Measurements from ENCODE around the gene ANO3.
A peak's percentile ranks its signal among the peaks of the same experiment; 100 is the strongest.

The ANO3 gene

DNA sequence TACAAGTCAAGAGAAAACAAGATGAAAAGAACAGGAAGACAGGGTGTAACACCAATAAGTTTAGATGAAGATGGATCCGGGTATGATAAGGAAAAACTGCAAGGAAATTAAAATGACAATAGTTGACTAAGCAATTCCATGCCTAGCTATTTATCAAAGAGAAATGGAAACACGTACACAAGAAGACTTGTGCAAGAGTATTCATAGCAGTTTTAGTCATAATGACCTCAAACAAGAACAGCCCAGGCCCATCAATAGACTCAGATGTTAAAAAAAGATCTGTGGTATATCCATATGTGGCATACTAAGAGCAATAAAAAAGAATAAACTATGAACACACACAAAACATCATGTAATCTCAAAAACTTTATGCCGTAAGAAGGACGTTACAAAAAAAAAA, 356.8 kb downstream of the ANO3 start:
- Histone ChIP-seq H4K8ac (ENCODE audit: low read depth, low read length) (no peak overlapping the region), H2AK5ac (ENCODE audit: low read length) (no peak overlapping the region), H3K9me3 (ENCODE audit: insufficient read depth, low read depth, low read length) (no peaks in the 10 kb centered on the region), H2AFZ (ENCODE audit: insufficient read depth, low read length, poor library complexity) (no peak overlapping the region), H2BK5ac (ENCODE audit: low read depth, low read length, poor library complexity) (no peak overlapping the region), H2BK12ac (ENCODE audit: low read length) (no peak overlapping the region), H4K91ac (ENCODE audit: low read depth, low read length) (no peak overlapping the region), H3K79me2 (ENCODE audit: control insufficient read depth, insufficient read depth, low read length, poor library complexity) (no peaks in the 10 kb centered on the region), H3K4me3 (ENCODE audit: low read depth, low read length) (no peak overlapping the region), H2BK120ac (ENCODE audit: insufficient read depth, low read length, poor library complexity) (no peak overlapping the region), H3K9ac (ENCODE audit: low read length) (no peak overlapping the region), H3K4me2 (ENCODE audit: low read length) (no peak overlapping the region), H4K12ac (ENCODE audit: low read depth, low read length) (no peak overlapping the region), H3K4ac (ENCODE audit: low read depth, low read length) (no peak overlapping the region), H3K79me1 (ENCODE audit: low read length) (no peaks in the 10 kb centered on the region), H3K14ac (ENCODE audit: low read length) (no peak overlapping the region), H3K4me1 (ENCODE audit: control insufficient read depth in 1 of 2, insufficient read depth in 2 of 2, low read length in 2 of 2) (no peaks in the 10 kb centered on the region), H3K23ac (ENCODE audit: low read length) (no peak overlapping the region), H3K27me3 (ENCODE audit: insufficient read depth, low read length) (no peaks in the 10 kb centered on the region), H3K27ac (ENCODE audit: low read depth, low read length) (no peak overlapping the region), H3K36me3 (ENCODE audit: control insufficient read depth in 1 of 2, insufficient read depth in 2 of 2, low read length in 2 of 2) (no peaks in the 10 kb centered on the region), H3K18ac (ENCODE audit: low read length) (no peak overlapping the region)
- peak in 1 of 2 donors; percentile 35 for DNase-seq
- WGBS (ENCODE audit: extremely low coverage, insufficient coverage, insufficient read length), result no CpG with 5 or more reads among the region's 4 CpGs

DNA sequence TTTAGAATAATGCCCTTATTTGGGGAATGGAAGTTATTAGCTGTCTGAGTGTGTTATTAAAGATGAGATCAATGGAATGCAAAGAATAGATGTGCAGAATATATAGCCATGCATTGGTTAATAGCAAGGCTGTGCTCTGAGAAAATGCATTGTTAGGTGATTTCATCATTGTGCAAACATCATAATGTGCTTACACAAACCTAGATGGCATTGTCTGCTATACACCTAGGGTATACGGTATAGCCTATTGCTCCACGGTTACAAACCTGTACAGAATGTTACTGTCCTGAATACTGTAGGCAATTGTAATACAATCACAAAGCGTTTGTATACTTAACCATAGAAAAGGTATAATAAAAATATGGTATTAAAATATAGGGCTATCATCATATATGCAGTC, 364.4 kb downstream of the ANO3 start:
- no peak overlapping the region for H2AK5ac ChIP-seq (ENCODE audit: low read length)
- H4K8ac ChIP-seq (ENCODE audit: low read depth, low read length), result no peak overlapping the region
- no peak overlapping the region for H4K12ac ChIP-seq (ENCODE audit: low read depth, low read length)
- peak in 1 of 2 donors; percentile 13 for DNase-seq
- no peak overlapping the region for H2BK120ac ChIP-seq (ENCODE audit: insufficient read depth, low read length, poor library complexity)
- no peak overlapping the region for H2AFZ ChIP-seq (ENCODE audit: insufficient read depth, low read length, poor library complexity)
- H3K79me1 ChIP-seq (ENCODE audit: low read length), result no peaks in the 10 kb centered on the region
- no peak overlapping the region for H3K9ac ChIP-seq (ENCODE audit: low read length)
- no peak overlapping the region for H3K4me3 ChIP-seq (ENCODE audit: low read depth, low read length)
- no peak overlapping the region for H4K91ac ChIP-seq (ENCODE audit: low read depth, low read length)
- H3K27me3 ChIP-seq (ENCODE audit: insufficient read depth, low read length), result no peaks in the 10 kb centered on the region
- H3K23ac ChIP-seq (ENCODE audit: low read length), result no peak overlapping the region
- no peak overlapping the region for H3K14ac ChIP-seq (ENCODE audit: low read length)
- H3K18ac ChIP-seq (ENCODE audit: low read length), result no peak overlapping the region
- no peaks in the 10 kb centered on the region for H3K79me2 ChIP-seq (ENCODE audit: control insufficient read depth, insufficient read depth, low read length, poor library complexity)
- no peak overlapping the region for H3K4ac ChIP-seq (ENCODE audit: low read depth, low read length)
- no peak overlapping the region for H3K4me2 ChIP-seq (ENCODE audit: low read length)
- no peak overlapping the region for H2BK12ac ChIP-seq (ENCODE audit: low read length)
- no peaks in the 10 kb centered on the region for H3K9me3 ChIP-seq (ENCODE audit: insufficient read depth, low read depth, low read length)
- no peak overlapping the region for H3K27ac ChIP-seq (ENCODE audit: low read depth, low read length)
- no CpG with 5 or more reads among the region's 3 CpGs for WGBS (ENCODE audit: extremely low coverage, insufficient coverage, insufficient read length)
- no peaks in the 10 kb centered on the region for H3K4me1 ChIP-seq (ENCODE audit: control insufficient read depth in 1 of 2, insufficient read depth in 2 of 2, low read length in 2 of 2)
- H3K36me3 ChIP-seq (ENCODE audit: control insufficient read depth in 1 of 2, insufficient read depth in 2 of 2, low read length in 2 of 2), result no peaks in the 10 kb centered on the region
- H2BK5ac ChIP-seq (ENCODE audit: low read depth, low read length, poor library complexity), result no peak overlapping the region

DNA sequence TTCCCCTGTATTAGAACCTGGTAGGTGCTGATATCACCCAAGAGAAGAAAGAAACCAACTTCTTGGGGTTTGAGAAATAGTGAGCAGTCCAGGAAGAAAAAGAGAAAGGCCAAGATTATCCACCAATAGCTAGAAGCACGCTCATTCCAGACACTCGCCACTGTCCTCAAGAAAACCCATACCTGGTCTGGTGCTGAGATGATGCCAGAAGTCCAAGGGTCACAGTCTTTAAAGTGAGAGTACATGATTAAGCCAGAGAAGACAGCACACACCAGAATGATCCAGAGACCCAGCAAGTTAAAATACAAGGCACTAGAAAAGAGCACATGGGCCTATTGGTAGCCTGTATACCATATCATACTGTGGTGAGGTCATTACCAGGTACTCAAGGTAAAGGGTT, 366.3 kb downstream of the ANO3 start:
- Histone ChIP-seq H3K27me3 (ENCODE audit: insufficient read depth, low read length) (no peaks in the 10 kb centered on the region), H2BK5ac (ENCODE audit: low read depth, low read length, poor library complexity) (no peak overlapping the region), H3K18ac (ENCODE audit: low read length) (no peak overlapping the region), H3K27ac (ENCODE audit: low read depth, low read length) (no peak overlapping the region), H2AK5ac (ENCODE audit: low read length) (no peak overlapping the region), H4K91ac (ENCODE audit: low read depth, low read length) (no peak overlapping the region), H2BK120ac (ENCODE audit: insufficient read depth, low read length, poor library complexity) (no peak overlapping the region), H3K4me1 (ENCODE audit: control insufficient read depth in 1 of 2, insufficient read depth in 2 of 2, low read length in 2 of 2) (no peaks in the 10 kb centered on the region), H2AFZ (ENCODE audit: insufficient read depth, low read length, poor library complexity) (no peak overlapping the region), H2BK12ac (ENCODE audit: low read length) (no peak overlapping the region), H4K12ac (ENCODE audit: low read depth, low read length) (no peak overlapping the region), H3K9ac (ENCODE audit: low read length) (no peak overlapping the region), H3K9me3 (ENCODE audit: insufficient read depth, low read depth, low read length) (no peaks in the 10 kb centered on the region), H3K4me2 (ENCODE audit: low read length) (no peak overlapping the region), H3K14ac (ENCODE audit: low read length) (no peak overlapping the region), H3K23ac (ENCODE audit: low read length) (no peak overlapping the region), H3K4me3 (ENCODE audit: low read depth, low read length) (no peak overlapping the region), H3K36me3 (ENCODE audit: control insufficient read depth in 1 of 2, insufficient read depth in 2 of 2, low read length in 2 of 2) (no peaks in the 10 kb centered on the region), H4K8ac (ENCODE audit: low read depth, low read length) (no peak overlapping the region), H3K79me2 (ENCODE audit: control insufficient read depth, insufficient read depth, low read length, poor library complexity) (no peaks in the 10 kb centered on the region), H3K4ac (ENCODE audit: low read depth, low read length) (no peak overlapping the region), H3K79me1 (ENCODE audit: low read length) (no peaks in the 10 kb centered on the region)
- DNase-seq, result no peak
- WGBS (ENCODE audit: extremely low coverage, insufficient coverage, insufficient read length), result no CpG with 5 or more reads among the region's 2 CpGs

DNA sequence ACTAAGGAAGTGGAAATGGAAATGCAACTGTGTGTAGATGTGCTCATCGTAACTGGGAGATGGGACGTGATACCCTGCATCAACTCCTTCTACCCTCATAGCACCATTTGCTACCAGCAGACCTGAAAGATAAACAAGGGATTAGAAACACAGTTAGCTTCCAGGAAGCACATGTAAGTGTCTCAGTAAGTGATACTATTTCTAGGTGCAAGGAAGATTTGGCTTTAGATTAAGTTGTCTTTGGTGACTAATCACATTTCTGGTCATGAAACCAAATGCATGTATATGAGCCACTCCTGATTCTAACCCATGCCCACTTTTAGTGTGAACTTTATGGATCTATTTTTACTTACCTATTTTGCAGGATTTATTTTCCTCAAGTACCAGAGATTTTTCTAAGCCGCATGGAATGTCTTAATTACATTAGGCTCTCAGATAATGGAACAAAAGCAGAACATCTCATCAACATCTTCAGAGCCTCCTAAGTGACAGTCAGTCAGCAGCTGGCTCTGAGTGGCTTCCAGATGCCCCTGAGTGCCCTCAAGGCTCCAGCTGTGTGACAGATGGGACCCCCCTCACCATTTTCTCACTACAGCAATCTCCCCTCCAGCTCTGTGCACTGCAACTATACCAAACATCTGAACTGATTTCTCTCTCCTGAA, 368.8 kb downstream of the ANO3 start:
- Histone ChIP-seq H2AK5ac (ENCODE audit: low read length) (no peak overlapping the region), H4K91ac (ENCODE audit: low read depth, low read length) (no peak overlapping the region), H3K27me3 (ENCODE audit: insufficient read depth, low read length) (no peaks in the 10 kb centered on the region), H4K12ac (ENCODE audit: low read depth, low read length) (no peak overlapping the region), H4K8ac (ENCODE audit: low read depth, low read length) (no peak overlapping the region), H3K9me3 (ENCODE audit: insufficient read depth, low read depth, low read length) (no peaks in the 10 kb centered on the region), H3K4me3 (ENCODE audit: low read depth, low read length) (no peak overlapping the region), H3K9ac (ENCODE audit: low read length) (no peak overlapping the region), H3K27ac (ENCODE audit: low read depth, low read length) (no peak overlapping the region), H2AFZ (ENCODE audit: insufficient read depth, low read length, poor library complexity) (no peak overlapping the region), H3K79me1 (ENCODE audit: low read length) (no peaks in the 10 kb centered on the region), H2BK120ac (ENCODE audit: insufficient read depth, low read length, poor library complexity) (no peak overlapping the region), H2BK12ac (ENCODE audit: low read length) (no peak overlapping the region), H3K14ac (ENCODE audit: low read length) (no peak overlapping the region), H2BK5ac (ENCODE audit: low read depth, low read length, poor library complexity) (no peak overlapping the region), H3K23ac (ENCODE audit: low read length) (no peak overlapping the region), H3K36me3 (ENCODE audit: control insufficient read depth in 1 of 2, insufficient read depth in 2 of 2, low read length in 2 of 2) (no peaks in the 10 kb centered on the region), H3K4ac (ENCODE audit: low read depth, low read length) (no peak overlapping the region), H3K79me2 (ENCODE audit: control insufficient read depth, insufficient read depth, low read length, poor library complexity) (no peaks in the 10 kb centered on the region), H3K4me2 (ENCODE audit: low read length) (no peak overlapping the region), H3K18ac (ENCODE audit: low read length) (no peak overlapping the region), H3K4me1 (ENCODE audit: control insufficient read depth in 1 of 2, insufficient read depth in 2 of 2, low read length in 2 of 2) (no peaks in the 10 kb centered on the region)
- no CpG with 5 or more reads among the region's 3 CpGs for WGBS (ENCODE audit: extremely low coverage, insufficient coverage, insufficient read length)
- DNase-seq, result peak; percentile 59 to 88

All from trophoblast cell (in vitro differentiated cells and primary cell).